Measurements from ENCODE around the gene TRA2B.

DNA sequence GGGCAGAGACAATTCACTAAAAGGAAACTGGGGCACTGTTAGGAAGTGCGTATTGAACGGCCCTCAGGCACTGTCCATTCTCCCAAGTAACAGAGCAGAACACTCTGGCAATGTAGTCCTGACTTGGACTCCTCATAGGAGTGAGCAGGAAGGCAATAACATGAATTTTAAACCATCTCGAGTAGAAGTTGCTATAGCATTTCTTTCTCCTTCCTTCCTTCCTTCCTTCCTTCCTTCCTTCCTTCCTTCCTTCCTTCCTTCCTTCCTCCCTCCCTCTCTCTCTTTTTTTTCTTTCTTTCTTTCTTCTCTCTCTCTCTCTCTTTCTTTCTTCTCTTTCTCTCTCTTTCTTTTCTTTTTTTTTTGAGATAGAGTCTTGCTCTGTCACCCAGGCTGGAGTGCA lies 46.4 kb upstream of the TRA2B start:
- TF ChIP-seq, protein P1, sequence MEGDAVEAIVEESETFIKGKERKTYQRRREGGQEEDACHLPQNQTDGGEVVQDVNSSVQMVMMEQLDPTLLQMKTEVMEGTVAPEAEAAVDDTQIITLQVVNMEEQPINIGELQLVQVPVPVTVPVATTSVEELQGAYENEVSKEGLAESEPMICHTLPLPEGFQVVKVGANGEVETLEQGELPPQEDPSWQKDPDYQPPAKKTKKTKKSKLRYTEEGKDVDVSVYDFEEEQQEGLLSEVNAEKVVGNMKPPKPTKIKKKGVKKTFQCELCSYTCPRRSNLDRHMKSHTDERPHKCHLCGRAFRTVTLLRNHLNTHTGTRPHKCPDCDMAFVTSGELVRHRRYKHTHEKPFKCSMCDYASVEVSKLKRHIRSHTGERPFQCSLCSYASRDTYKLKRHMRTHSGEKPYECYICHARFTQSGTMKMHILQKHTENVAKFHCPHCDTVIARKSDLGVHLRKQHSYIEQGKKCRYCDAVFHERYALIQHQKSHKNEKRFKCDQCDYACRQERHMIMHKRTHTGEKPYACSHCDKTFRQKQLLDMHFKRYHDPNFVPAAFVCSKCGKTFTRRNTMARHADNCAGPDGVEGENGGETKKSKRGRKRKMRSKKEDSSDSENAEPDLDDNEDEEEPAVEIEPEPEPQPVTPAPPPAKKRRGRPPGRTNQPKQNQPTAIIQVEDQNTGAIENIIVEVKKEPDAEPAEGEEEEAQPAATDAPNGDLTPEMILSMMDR (IDR thresholded peaks at IDR 0.05): no peak
- no peak for TF ChIP-seq POLR2A (IDR thresholded peaks at IDR 0.05)

Measured in testis (tissue), 2 donors.